ENCODE measurements around the gene XKR8. TPM values are rescaled to one million over a fixed set of nuclear protein-coding genes. Genes with fewer than 3 reads are reported as not detected.

Gene XKR8
- total and polyA plus RNA-seq, 2 donors = 1.3 to 5.2 TPM

GRCh38 chr1:27974417-27974781 lies 14.6 kb downstream of the XKR8 start:
- Histone ChIP-seq H3K27ac (ENCODE audit: low read depth in 1 of 2, low read length in 1 of 2) (no peak overlapping the region), H3K27me3 (ENCODE audit: control insufficient read depth in 2 of 2, insufficient read depth in 1 of 2, low read length in 1 of 2) (no peaks in the 10 kb centered on the region), H3K9me3 (ENCODE audit: control insufficient read depth in 2 of 2, insufficient read depth in 1 of 2, low read length in 1 of 2) (no peaks in the 10 kb centered on the region), H3K4me3 (ENCODE audit: low read length in 2 of 2) (no peak overlapping the region), H3K4me1 (ENCODE audit: control insufficient read depth in 2 of 2, insufficient read depth in 2 of 2, low read length in 2 of 2) (no peaks in the 10 kb centered on the region), H3K36me3 (ENCODE audit: control insufficient read depth in 2 of 2, insufficient read depth in 2 of 2, low read length in 1 of 2) (peaks cover 15 to 26% of the 10 kb centered on the region in 2 donors)
- no peak for DNase-seq (ENCODE audit: low read depth in 6 of 9, low spot score in 9 of 9)

GRCh38 chr1:27979151-27979858 lies 19.5 kb downstream of the XKR8 start:
- Histone ChIP-seq H3K27me3 (ENCODE audit: control insufficient read depth in 2 of 2, insufficient read depth in 1 of 2, low read length in 1 of 2) (no peaks in the 10 kb centered on the region), H3K4me1 (ENCODE audit: control insufficient read depth in 2 of 2, insufficient read depth in 2 of 2, low read length in 2 of 2) (no peaks in the 10 kb centered on the region), H3K9me3 (ENCODE audit: control insufficient read depth in 2 of 2, insufficient read depth in 1 of 2, low read length in 1 of 2) (no peaks in the 10 kb centered on the region), H3K27ac (ENCODE audit: low read depth in 1 of 2, low read length in 1 of 2) (peak overlapping the region in 1 of 2 donors; percentile 5), H3K4me3 (ENCODE audit: low read length in 2 of 2) (no peak overlapping the region), H3K36me3 (ENCODE audit: control insufficient read depth in 2 of 2, insufficient read depth in 2 of 2, low read length in 1 of 2) (peaks cover 5 to 11% of the 10 kb centered on the region in 2 donors)
- 98% methylated on average over 1 of the region's 1 CpG for WGBS
- peak in 8 of 9 donors; percentile 10 to 62 (median 36) for DNase-seq (ENCODE audit: low read depth in 6 of 9, low spot score in 9 of 9)

- H3K4me3 ChIP-seq (ENCODE audit: low read length in 2 of 2) = no peak overlapping the region
- H3K9me3 ChIP-seq (ENCODE audit: control insufficient read depth in 2 of 2, insufficient read depth in 1 of 2, low read length in 1 of 2) = no peaks in the 10 kb centered on the region
- 37% methylated on average over 2 of the region's 2 CpGs for WGBS
- DNase-seq (ENCODE audit: low read depth in 6 of 9, low spot score in 9 of 9) = no peak
- no peaks in the 10 kb centered on the region for H3K4me1 ChIP-seq (ENCODE audit: control insufficient read depth in 2 of 2, insufficient read depth in 2 of 2, low read length in 2 of 2)
- no peak overlapping the region for H3K27ac ChIP-seq (ENCODE audit: low read depth in 1 of 2, low read length in 1 of 2)
- peaks cover under 1 to 10% of the 10 kb centered on the region in 2 donors for H3K36me3 ChIP-seq (ENCODE audit: control insufficient read depth in 2 of 2, insufficient read depth in 2 of 2, low read length in 1 of 2)
- no peaks in the 10 kb centered on the region for H3K27me3 ChIP-seq (ENCODE audit: control insufficient read depth in 2 of 2, insufficient read depth in 1 of 2, low read length in 1 of 2)
These were observed 20.1 kb downstream of the XKR8 start for GRCh38 chr1:27979859-27980201.

- Histone ChIP-seq H3K4me3 (ENCODE audit: low read length in 2 of 2) (no peak overlapping the region), H3K9me3 (ENCODE audit: control insufficient read depth in 2 of 2, insufficient read depth in 1 of 2, low read length in 1 of 2) (no peaks in the 10 kb centered on the region), H3K27me3 (ENCODE audit: control insufficient read depth in 2 of 2, insufficient read depth in 1 of 2, low read length in 1 of 2) (no peaks in the 10 kb centered on the region), H3K36me3 (ENCODE audit: control insufficient read depth in 2 of 2, insufficient read depth in 2 of 2, low read length in 1 of 2) (peaks cover 0 to 12% of the 10 kb centered on the region in 2 donors), H3K27ac (ENCODE audit: low read depth in 1 of 2, low read length in 1 of 2) (no peak overlapping the region), H3K4me1 (ENCODE audit: control insufficient read depth in 2 of 2, insufficient read depth in 2 of 2, low read length in 2 of 2) (no peaks in the 10 kb centered on the region)
- 98% methylated on average over 1 of the region's 1 CpG for WGBS
- DNase-seq (ENCODE audit: low read depth in 6 of 9, low spot score in 9 of 9) = no peak
These were observed 20.6 kb downstream of the XKR8 start for GRCh38 chr1:27980216-27980845.

- Histone ChIP-seq H3K4me1 (ENCODE audit: control insufficient read depth in 2 of 2, insufficient read depth in 2 of 2, low read length in 2 of 2) (no peaks in the 10 kb centered on the region), H3K9me3 (ENCODE audit: control insufficient read depth in 2 of 2, insufficient read depth in 1 of 2, low read length in 1 of 2) (no peaks in the 10 kb centered on the region), H3K4me3 (ENCODE audit: low read length in 2 of 2) (no peak overlapping the region), H3K27me3 (ENCODE audit: control insufficient read depth in 2 of 2, insufficient read depth in 1 of 2, low read length in 1 of 2) (no peaks in the 10 kb centered on the region), H3K27ac (ENCODE audit: low read depth in 1 of 2, low read length in 1 of 2) (no peak overlapping the region), H3K36me3 (ENCODE audit: control insufficient read depth in 2 of 2, insufficient read depth in 2 of 2, low read length in 1 of 2) (peaks cover 0 to 13% of the 10 kb centered on the region in 2 donors)
- WGBS = 98% methylated on average over 3 of the region's 3 CpGs
- DNase-seq (ENCODE audit: low read depth in 6 of 9, low spot score in 9 of 9) = no peak
These were observed 21.4 kb downstream of the XKR8 start for GRCh38 chr1:27981145-27981544.

- peaks cover 10 to 70% of the 10 kb centered on the region in 2 donors for H3K36me3 ChIP-seq (ENCODE audit: control insufficient read depth in 2 of 2, insufficient read depth in 2 of 2, low read length in 1 of 2)
- H3K4me3 ChIP-seq (ENCODE audit: low read length in 2 of 2) = no peak overlapping the region
- 100% methylated on average over 3 of the region's 3 CpGs for WGBS
- H3K27me3 ChIP-seq (ENCODE audit: control insufficient read depth in 2 of 2, insufficient read depth in 1 of 2, low read length in 1 of 2) = no peaks in the 10 kb centered on the region
- peaks cover 2 to 6% of the 10 kb centered on the region in 2 donors for H3K4me1 ChIP-seq (ENCODE audit: control insufficient read depth in 2 of 2, insufficient read depth in 2 of 2, low read length in 2 of 2)
- H3K9me3 ChIP-seq (ENCODE audit: control insufficient read depth in 2 of 2, insufficient read depth in 1 of 2, low read length in 1 of 2) = no peaks in the 10 kb centered on the region
- H3K27ac ChIP-seq (ENCODE audit: low read depth in 1 of 2, low read length in 1 of 2) = no peak overlapping the region
- no peak for DNase-seq (ENCODE audit: low read depth in 6 of 9, low spot score in 9 of 9)
These were observed 31.3 kb downstream of the XKR8 start for GRCh38 chr1:27990920-27991537.

GRCh38 chr1:27992276-27992675 lies 32.5 kb downstream of the XKR8 start:
- Histone ChIP-seq H3K36me3 (ENCODE audit: control insufficient read depth in 2 of 2, insufficient read depth in 2 of 2, low read length in 1 of 2) (peaks cover 18 to 75% of the 10 kb centered on the region in 2 donors), H3K27me3 (ENCODE audit: control insufficient read depth in 2 of 2, insufficient read depth in 1 of 2, low read length in 1 of 2) (no peaks in the 10 kb centered on the region), H3K27ac (ENCODE audit: low read depth in 1 of 2, low read length in 1 of 2) (peak overlapping the region in 1 of 2 donors; percentile 52), H3K4me1 (ENCODE audit: control insufficient read depth in 2 of 2, insufficient read depth in 2 of 2, low read length in 2 of 2) (peaks cover 2 to 6% of the 10 kb centered on the region in 2 donors), H3K4me3 (ENCODE audit: low read length in 2 of 2) (no peak overlapping the region), H3K9me3 (ENCODE audit: control insufficient read depth in 2 of 2, insufficient read depth in 1 of 2, low read length in 1 of 2) (no peaks in the 10 kb centered on the region)
- peak in 5 of 9 donors; percentile 8 to 43 (median 21) for DNase-seq (ENCODE audit: low read depth in 6 of 9, low spot score in 9 of 9)
- 43% methylated on average over 6 of the region's 6 CpGs for WGBS

- peaks cover 2 to 6% of the 10 kb centered on the region in 2 donors for H3K4me1 ChIP-seq (ENCODE audit: control insufficient read depth in 2 of 2, insufficient read depth in 2 of 2, low read length in 2 of 2)
- no peak overlapping the region for H3K27ac ChIP-seq (ENCODE audit: low read depth in 1 of 2, low read length in 1 of 2)
- 90% methylated on average over 3 of the region's 3 CpGs for WGBS
- H3K27me3 ChIP-seq (ENCODE audit: control insufficient read depth in 2 of 2, insufficient read depth in 1 of 2, low read length in 1 of 2) = no peaks in the 10 kb centered on the region
- peaks cover 21 to 75% of the 10 kb centered on the region in 2 donors for H3K36me3 ChIP-seq (ENCODE audit: control insufficient read depth in 2 of 2, insufficient read depth in 2 of 2, low read length in 1 of 2)
- DNase-seq (ENCODE audit: low read depth in 6 of 9, low spot score in 9 of 9) = no peak
- H3K4me3 ChIP-seq (ENCODE audit: low read length in 2 of 2) = no peak overlapping the region
- no peaks in the 10 kb centered on the region for H3K9me3 ChIP-seq (ENCODE audit: control insufficient read depth in 2 of 2, insufficient read depth in 1 of 2, low read length in 1 of 2)
These were observed 33.5 kb downstream of the XKR8 start for GRCh38 chr1:27993241-27993640.

GRCh38 chr1:27994060-27994459 lies 34.3 kb downstream of the XKR8 start:
- no peaks in the 10 kb centered on the region for H3K9me3 ChIP-seq (ENCODE audit: control insufficient read depth in 2 of 2, insufficient read depth in 1 of 2, low read length in 1 of 2)
- DNase-seq (ENCODE audit: low read depth in 6 of 9, low spot score in 9 of 9) = no peak
- no peak overlapping the region for H3K4me3 ChIP-seq (ENCODE audit: low read length in 2 of 2)
- no peak overlapping the region for H3K27ac ChIP-seq (ENCODE audit: low read depth in 1 of 2, low read length in 1 of 2)
- H3K27me3 ChIP-seq (ENCODE audit: control insufficient read depth in 2 of 2, insufficient read depth in 1 of 2, low read length in 1 of 2) = no peaks in the 10 kb centered on the region
- H3K4me1 ChIP-seq (ENCODE audit: control insufficient read depth in 2 of 2, insufficient read depth in 2 of 2, low read length in 2 of 2) = peaks cover 2 to 6% of the 10 kb centered on the region in 2 donors
- peaks cover 24 to 75% of the 10 kb centered on the region in 2 donors for H3K36me3 ChIP-seq (ENCODE audit: control insufficient read depth in 2 of 2, insufficient read depth in 2 of 2, low read length in 1 of 2)
- 81% methylated on average over 1 of the region's 1 CpG for WGBS

Measured in thymus (tissue), 11 donors.